Calu3 (cell line): ENCODE results near the gene STT3A. TPM values are rescaled to one million over a fixed set of nuclear protein-coding genes. Genes with fewer than 3 reads are reported as not detected.

Experiments
- BruUV-seq: library from RNA; stranded (reverse); fragments of 400-500 nt; replicated peaks from 2 replicates; lab custom pipeline; 2021; lab: Mats Ljungman, UMichigan
- CTCF ChIA-PET: fragments of 300-600 bp; sonication (Branson Sonifier 250); formaldehyde crosslinking; loops from one replicate; lab custom pipeline; 2022; ENCODE audit warnings: antibody characterized with exemption; lab: Charles Lee
- DNase-seq: peaks from one replicate; pipeline ENCODE4 v3.0.0; 2022
- H3K27ac Mint-ChIP-seq: one replicate; pipeline ENCODE4 v1.8.0; 2022; ENCODE audit warnings: mixed read lengths; ENCODE audit not compliant: unreplicated experiment
- H3K27me3 Mint-ChIP-seq: one replicate; pipeline ENCODE4 v1.8.0; 2022; ENCODE audit warnings: mixed read lengths; ENCODE audit not compliant: unreplicated experiment
- H3K36me3 Mint-ChIP-seq: one replicate; pipeline ENCODE4 v1.8.0; 2022; ENCODE audit warnings: mild to moderate bottlenecking, moderate library complexity, mixed read lengths; ENCODE audit not compliant: insufficient read depth, unreplicated experiment
- H3K4me1 Mint-ChIP-seq: one replicate; pipeline ENCODE4 v1.8.0; 2022; ENCODE audit warnings: mild to moderate bottlenecking, low read depth, mixed read lengths; ENCODE audit not compliant: unreplicated experiment
- H3K4me3 Mint-ChIP-seq: one replicate; pipeline ENCODE4 v1.8.0; 2022; ENCODE audit warnings: mild to moderate bottlenecking, low read depth, moderate library complexity, mixed read lengths; ENCODE audit not compliant: unreplicated experiment
- H3K9me3 Mint-ChIP-seq: one replicate; pipeline ENCODE4 v1.8.0; 2022; ENCODE audit warnings: low read depth, mixed read lengths; ENCODE audit not compliant: unreplicated experiment
- CTCF ChIP-seq: fragments of 200-600 bp; IDR thresholded peaks from one replicate; pipeline ENCODE4 v1.8.0; 2022; ENCODE audit warnings: antibody characterized with exemption; ENCODE audit not compliant: unreplicated experiment
- intact Hi-C: fragments of 100-400 bp; cut with micrococcal nuclease; formaldehyde crosslinking; loops from one replicate; pipeline ENCODE4 v1.10.0; 2022; ENCODE audit not compliant: unreplicated experiment
- total RNA-seq: library from RNA; stranded (reverse); gene quantifications from 2 replicates; pipeline ENCODE4 v1.2.3, GENCODE V29; 2022

Gene STT3A
- total RNA-seq, 1 experiment from 2014 or later: 168 TPM

DNA sequence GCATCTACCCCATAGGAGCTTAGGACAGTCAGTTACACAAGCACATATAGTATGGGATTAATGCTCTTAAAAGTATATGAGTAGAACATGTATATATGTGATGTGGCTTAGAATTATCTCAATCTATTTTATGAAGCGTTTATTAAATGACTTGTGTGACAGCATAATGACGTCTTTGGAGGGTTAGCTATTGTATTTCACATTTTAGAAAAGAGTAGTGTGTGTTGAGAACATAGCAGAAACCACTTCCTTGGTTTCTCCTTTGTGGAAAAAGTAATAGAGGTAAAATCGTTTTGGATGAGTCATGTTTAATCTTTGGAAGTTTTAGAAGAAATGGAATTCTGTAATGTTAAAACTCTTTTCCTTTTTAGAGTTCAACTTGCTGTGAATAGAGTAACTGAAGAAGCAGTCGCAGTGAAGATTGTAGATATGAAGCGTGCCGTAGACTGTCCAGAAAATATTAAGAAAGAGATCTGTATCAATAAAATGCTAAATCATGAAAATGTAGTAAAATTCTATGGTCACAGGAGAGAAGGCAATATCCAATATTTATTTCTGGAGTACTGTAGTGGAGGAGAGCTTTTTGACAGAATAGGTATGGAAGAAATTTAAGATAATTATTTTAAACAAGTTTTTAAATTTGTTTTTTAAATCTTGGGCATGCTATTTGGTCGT is 34.7 kb downstream of the STT3A start:
- Mint-ChIP-seq H3K4me3 (peak overlapping the region; percentile 81), H3K9me3 (no peaks in the 10 kb centered on the region), H3K36me3 (peaks cover 24% of the 10 kb centered on the region), H3K27ac (no peak overlapping the region), H3K27me3 (no peaks in the 10 kb centered on the region), H3K4me1 (peaks cover 17% of the 10 kb centered on the region)
- intact Hi-C loops: loop anchor here (5.0 kb wide), 1 partner anchor 245 kb away; no protein-coding TSS in a partner anchor
- CTCF ChIA-PET: no interaction called here
- BruUV-seq: no TSS peak
- no peak for TF ChIP-seq CTCF
- no peak for DNase-seq

- H3K27ac Mint-ChIP-seq: no peak overlapping the region
- no peak overlapping the region for H3K4me3 Mint-ChIP-seq
Measured at GRCh38 chr11:125637840-125638239, 45.2 kb downstream of the STT3A start.

GRCh38 chr11:125638315-125638714 is 45.7 kb downstream of the STT3A start:
- BruUV-seq: no TSS peak
- no peak for DNase-seq
- intact Hi-C loops: no loop called here
- CTCF ChIA-PET: no interaction called here
- H3K9me3 Mint-ChIP-seq: no peaks in the 10 kb centered on the region
- no peaks in the 10 kb centered on the region for H3K27me3 Mint-ChIP-seq
- peak overlapping the region; percentile 3 for H3K27ac Mint-ChIP-seq
- no peak for TF ChIP-seq CTCF
- H3K4me3 Mint-ChIP-seq: no peak overlapping the region
- peaks cover 21% of the 10 kb centered on the region for H3K36me3 Mint-ChIP-seq
- peaks cover 16% of the 10 kb centered on the region for H3K4me1 Mint-ChIP-seq

More at GRCh38 chr11:125637840-125638239, 45.2 kb downstream of the STT3A start:
- no peak for TF ChIP-seq CTCF
- no peaks in the 10 kb centered on the region for H3K27me3 Mint-ChIP-seq
- peaks cover 16% of the 10 kb centered on the region for H3K4me1 Mint-ChIP-seq
- BruUV-seq: no TSS peak
- no peak for DNase-seq
- CTCF ChIA-PET: no interaction called here
- peaks cover 21% of the 10 kb centered on the region for H3K36me3 Mint-ChIP-seq
- intact Hi-C loops: no loop called here
- H3K9me3 Mint-ChIP-seq: no peaks in the 10 kb centered on the region

DNA sequence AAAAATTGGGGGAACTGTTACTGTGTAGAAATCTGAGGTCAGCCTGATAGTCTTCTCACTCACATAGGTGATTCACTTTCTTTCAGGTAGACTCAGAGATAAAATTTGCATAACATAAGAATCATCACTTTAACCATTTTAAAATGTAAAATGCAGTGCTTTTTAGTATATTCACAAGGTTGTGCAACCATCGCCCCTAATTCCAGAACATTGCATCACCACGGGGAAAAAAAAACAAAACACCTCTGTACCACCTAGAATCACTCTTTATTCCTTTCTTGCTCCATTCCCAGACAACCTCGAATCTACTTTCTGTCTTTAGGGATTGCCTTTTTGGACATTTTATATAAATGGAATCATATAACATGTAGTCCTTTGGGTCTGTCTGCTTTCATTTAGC is 53.2 kb downstream of the STT3A start:
- intact Hi-C loops: no loop called here
- no peak overlapping the region for H3K27ac Mint-ChIP-seq
- TF ChIP-seq CTCF: no peak
- CTCF ChIA-PET: no interaction called here
- no peaks in the 10 kb centered on the region for H3K4me1 Mint-ChIP-seq
- no peak overlapping the region for H3K4me3 Mint-ChIP-seq
- no peak for DNase-seq
- H3K9me3 Mint-ChIP-seq: no peaks in the 10 kb centered on the region
- BruUV-seq: no TSS peak
- peaks cover 5% of the 10 kb centered on the region for H3K36me3 Mint-ChIP-seq
- H3K27me3 Mint-ChIP-seq: no peaks in the 10 kb centered on the region
